ENCODE data around the gene TANK.
"Not testable (repeated sequence)": the region's sequence is repeated elsewhere in the genome, so short reads cannot be mapped to it uniquely, and the experiment has no call there.

TANK gene

DNA sequence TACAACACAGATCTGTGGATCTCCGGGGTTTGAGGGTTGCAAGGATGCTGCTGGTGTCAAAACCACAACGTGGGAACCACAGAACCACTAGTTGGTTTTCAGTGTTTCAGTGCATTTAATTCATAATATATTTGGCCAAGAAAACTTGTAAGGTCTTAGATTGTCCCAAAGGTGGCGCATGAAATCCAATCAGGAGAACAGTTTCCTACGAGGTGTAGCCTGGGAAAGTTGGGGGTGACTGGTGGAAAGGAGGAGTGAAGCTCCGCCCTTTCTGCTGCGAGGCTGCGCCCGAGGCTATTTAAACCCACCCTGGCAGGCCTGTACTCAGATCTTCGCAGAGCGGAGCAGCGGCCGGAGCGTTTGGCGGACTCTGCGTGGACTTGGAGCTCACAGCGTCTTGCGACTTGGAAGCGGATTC, 120.7 kb downstream of the TANK start:
- peak; percentile 54 for DNase-seq

GRCh38 chr2:161281615-161282310, 121.5 kb downstream of the TANK start:
- not testable (repeated sequence) for DNase-seq

GRCh38 chr2:161282311-161282644, 122.0 kb downstream of the TANK start:
- not testable (repeated sequence) for DNase-seq

DNA sequence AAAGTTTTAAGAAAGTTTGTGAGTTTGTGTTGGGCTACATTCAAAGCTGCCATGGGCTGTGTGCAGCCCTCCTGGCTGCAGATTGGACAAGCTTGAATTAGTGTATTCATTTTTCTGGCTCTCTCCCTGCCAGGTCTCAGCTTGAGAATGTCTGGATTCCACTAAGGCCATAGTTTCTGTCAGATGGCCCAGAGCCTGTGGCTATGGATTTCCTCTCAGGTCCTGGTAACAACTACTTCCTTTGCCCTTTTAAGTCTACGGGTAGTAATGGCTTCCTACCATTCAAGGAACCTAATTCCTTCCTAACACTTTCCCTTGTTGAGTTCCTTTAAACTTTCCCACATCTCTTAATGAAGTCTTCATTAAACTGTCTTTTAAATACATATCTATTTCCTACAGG, 123.7 kb downstream of the TANK start:
- DNase-seq, result no peak
